ENCODE results near the gene TSHR.
"Not testable (repeated sequence)": the region's sequence is repeated elsewhere in the genome, so short reads cannot be mapped to it uniquely, and the experiment has no call there.

Gene TSHR

GRCh38 chr14:80955416-80955941 is at the start of gene TSHR:
Gene TSHR, plus strand, starts transcription at chr14:80955621. Its CDS starts 60 bp downstream, at chr14:80955681.
- Histone ChIP-seq H3K9me2 (replicated peaks; ENCODE audit: control insufficient read depth, low read length) (no peaks in the 10 kb centered on the region), H3K36me3 (ENCODE audit: control insufficient read depth, low read length) (peaks cover 5% of the 10 kb centered on the region; the same call in 1 of the 2 replicates), H4K20me1 (ENCODE audit: control insufficient read depth, insufficient read depth, low read depth, low read length) (no peaks in the 10 kb centered on the region), H3K27me3 (ENCODE audit: control insufficient read depth, low read length) (peaks cover 8% of the 10 kb centered on the region), H3K9me3 (ENCODE audit: control insufficient read depth, insufficient read depth, low read length) (no peaks in the 10 kb centered on the region), H3K4me2 (ENCODE audit: low read length) (peak within 1 kb of the TSS; percentile 95), H3K4me3 (ENCODE audit: low read length) (peak within 1 kb of the TSS; percentile 75), H3K79me2 (ENCODE audit: control insufficient read depth, low read length) (no peaks in the 10 kb centered on the region), H3F3A (ENCODE audit: control insufficient read depth, insufficient read depth) (peaks cover 14% of the 10 kb centered on the region; the same call in 1 of the 2 replicates), H3K27ac (ENCODE audit: low read depth, low read length) (no peak within 1 kb of the TSS), H3K4me1 (ENCODE audit: control insufficient read depth, low read length) (peaks cover 56% of the 10 kb centered on the region)
- TF ChIP-seq, protein P1, sequence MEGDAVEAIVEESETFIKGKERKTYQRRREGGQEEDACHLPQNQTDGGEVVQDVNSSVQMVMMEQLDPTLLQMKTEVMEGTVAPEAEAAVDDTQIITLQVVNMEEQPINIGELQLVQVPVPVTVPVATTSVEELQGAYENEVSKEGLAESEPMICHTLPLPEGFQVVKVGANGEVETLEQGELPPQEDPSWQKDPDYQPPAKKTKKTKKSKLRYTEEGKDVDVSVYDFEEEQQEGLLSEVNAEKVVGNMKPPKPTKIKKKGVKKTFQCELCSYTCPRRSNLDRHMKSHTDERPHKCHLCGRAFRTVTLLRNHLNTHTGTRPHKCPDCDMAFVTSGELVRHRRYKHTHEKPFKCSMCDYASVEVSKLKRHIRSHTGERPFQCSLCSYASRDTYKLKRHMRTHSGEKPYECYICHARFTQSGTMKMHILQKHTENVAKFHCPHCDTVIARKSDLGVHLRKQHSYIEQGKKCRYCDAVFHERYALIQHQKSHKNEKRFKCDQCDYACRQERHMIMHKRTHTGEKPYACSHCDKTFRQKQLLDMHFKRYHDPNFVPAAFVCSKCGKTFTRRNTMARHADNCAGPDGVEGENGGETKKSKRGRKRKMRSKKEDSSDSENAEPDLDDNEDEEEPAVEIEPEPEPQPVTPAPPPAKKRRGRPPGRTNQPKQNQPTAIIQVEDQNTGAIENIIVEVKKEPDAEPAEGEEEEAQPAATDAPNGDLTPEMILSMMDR (IDR thresholded peaks at IDR 0.05; ENCODE audit: low read depth, low read length, poor library complexity, severe bottlenecking) = no peak
- no peak for TF ChIP-seq EZH2phosphoT487 (IDR thresholded peaks at IDR 0.05; ENCODE audit: borderline replicate concordance, low read length)

- no peaks in the 10 kb centered on the region for H3F3A ChIP-seq (ENCODE audit: control insufficient read depth, insufficient read depth)
- H3K4me3 ChIP-seq (ENCODE audit: low read length) = no peak overlapping the region
- TF ChIP-seq, protein P1 (IDR thresholded peaks at IDR 0.05; ENCODE audit: low read depth, low read length, poor library complexity, severe bottlenecking) = no peak
- TF ChIP-seq EZH2phosphoT487 (IDR thresholded peaks at IDR 0.05; ENCODE audit: borderline replicate concordance, low read length) = no peak
- no peaks in the 10 kb centered on the region for H3K27me3 ChIP-seq (ENCODE audit: control insufficient read depth, low read length)
- H3K36me3 ChIP-seq (ENCODE audit: control insufficient read depth, low read length) = peaks cover 52% of the 10 kb centered on the region
- H3K9me3 ChIP-seq (ENCODE audit: control insufficient read depth, insufficient read depth, low read length) = no peaks in the 10 kb centered on the region
- no peaks in the 10 kb centered on the region for H4K20me1 ChIP-seq (ENCODE audit: control insufficient read depth, insufficient read depth, low read depth, low read length)
- peaks cover 2% of the 10 kb centered on the region; the same call in 1 of the 2 replicates for H3K79me2 ChIP-seq (ENCODE audit: control insufficient read depth, low read length)
- H3K4me2 ChIP-seq (ENCODE audit: low read length) = no peak overlapping the region
- H3K9me2 ChIP-seq (replicated peaks; ENCODE audit: control insufficient read depth, low read length) = no peaks in the 10 kb centered on the region
- H3K4me1 ChIP-seq (ENCODE audit: control insufficient read depth, low read length) = no peaks in the 10 kb centered on the region
- H3K27ac ChIP-seq (ENCODE audit: low read depth, low read length) = no peak overlapping the region
Measured at GRCh38 chr14:80906336-80906735, 49.1 kb upstream of the TSHR start.

DNA sequence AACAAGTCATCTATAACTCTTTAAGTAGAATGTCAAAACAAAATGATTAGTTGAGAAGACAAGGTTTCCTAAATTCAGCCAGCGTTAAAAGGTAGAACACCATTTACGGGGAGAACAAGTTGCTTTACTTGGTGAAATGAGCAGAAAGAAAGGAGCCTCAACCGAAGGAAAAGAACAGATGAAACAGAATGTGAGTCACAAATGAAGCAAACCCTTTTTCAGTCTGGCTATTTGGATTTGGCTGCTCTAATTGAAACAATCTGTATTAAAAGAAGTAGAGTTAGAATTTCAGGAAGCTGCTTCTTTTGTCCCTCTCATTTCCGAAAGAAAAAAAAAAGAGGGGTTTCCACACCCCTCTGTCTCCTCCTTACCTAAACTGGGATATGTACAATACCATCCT is 48.5 kb upstream of the TSHR start:
- Histone ChIP-seq H3K79me2 (ENCODE audit: control insufficient read depth, low read length) (no peaks in the 10 kb centered on the region), H3K9me3 (ENCODE audit: control insufficient read depth, insufficient read depth, low read length) (no peaks in the 10 kb centered on the region), H3K4me3 (ENCODE audit: low read length) (no peak overlapping the region), H3K4me1 (ENCODE audit: control insufficient read depth, low read length) (no peaks in the 10 kb centered on the region), H3F3A (ENCODE audit: control insufficient read depth, insufficient read depth) (no peaks in the 10 kb centered on the region), H3K36me3 (ENCODE audit: control insufficient read depth, low read length) (peaks cover 46% of the 10 kb centered on the region), H3K4me2 (ENCODE audit: low read length) (no peak overlapping the region), H3K27ac (ENCODE audit: low read depth, low read length) (no peak overlapping the region), H4K20me1 (ENCODE audit: control insufficient read depth, insufficient read depth, low read depth, low read length) (no peaks in the 10 kb centered on the region), H3K27me3 (ENCODE audit: control insufficient read depth, low read length) (no peaks in the 10 kb centered on the region), H3K9me2 (replicated peaks; ENCODE audit: control insufficient read depth, low read length) (no peaks in the 10 kb centered on the region)
- TF ChIP-seq, protein P1 (IDR thresholded peaks at IDR 0.05; ENCODE audit: low read depth, low read length, poor library complexity, severe bottlenecking) = no peak
- no peak for TF ChIP-seq EZH2phosphoT487 (IDR thresholded peaks at IDR 0.05; ENCODE audit: borderline replicate concordance, low read length)

DNA sequence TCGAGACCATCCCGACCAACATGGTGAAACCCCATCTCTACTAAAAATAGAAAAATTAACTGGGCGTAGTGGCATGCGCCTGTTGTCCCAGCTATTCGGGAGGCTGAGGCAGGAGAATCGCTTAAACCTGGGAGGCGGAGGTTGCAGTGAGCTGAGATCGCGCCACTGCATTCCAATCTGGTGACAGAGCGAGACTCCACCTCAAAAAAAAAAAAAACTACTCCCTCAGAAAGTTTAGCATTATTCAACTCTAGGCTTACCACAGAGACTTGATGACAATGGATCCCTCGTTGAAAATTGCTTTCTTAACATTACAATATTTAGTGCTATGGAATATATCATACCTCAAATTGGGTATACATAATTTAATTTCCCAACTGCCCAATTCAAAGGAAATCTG is 43.4 kb upstream of the TSHR start:
- H3K9me3 ChIP-seq (ENCODE audit: control insufficient read depth, insufficient read depth, low read length); H3K4me3 ChIP-seq (ENCODE audit: low read length); H3K27me3 ChIP-seq (ENCODE audit: control insufficient read depth, low read length); H3K79me2 ChIP-seq (ENCODE audit: control insufficient read depth, low read length); H4K20me1 ChIP-seq (ENCODE audit: control insufficient read depth, insufficient read depth, low read depth, low read length); H3K4me2 ChIP-seq (ENCODE audit: low read length); H3K27ac ChIP-seq (ENCODE audit: low read depth, low read length); H3K4me1 ChIP-seq (ENCODE audit: control insufficient read depth, low read length); H3K9me2 ChIP-seq (replicated peaks; ENCODE audit: control insufficient read depth, low read length); H3F3A ChIP-seq (ENCODE audit: control insufficient read depth, insufficient read depth): not testable (repeated sequence)
- peaks cover 42% of the 10 kb centered on the region for H3K36me3 ChIP-seq (ENCODE audit: control insufficient read depth, low read length)

Data from DOHH2 (cell line).